ENCODE measurements around the gene HEATR5B.
"Not testable (repeated sequence)": the region's sequence is repeated elsewhere in the genome, so short reads cannot be mapped to it uniquely, and the experiment has no call there.

Gene HEATR5B

GRCh38 chr2:36941867-36942266 is 142.3 kb downstream of the HEATR5B start:
- no peak for DNase-seq (ENCODE audit: low read depth)

GRCh38 chr2:36936526-36936925 is 147.6 kb downstream of the HEATR5B start:
- DNase-seq (ENCODE audit: low read depth) = not testable (repeated sequence)

- not testable (repeated sequence) for DNase-seq (ENCODE audit: low read depth)
These were observed 152.5 kb downstream of the HEATR5B start for GRCh38 chr2:36931688-36932087.

Measured in HS-27A (cell line).